H1 (cell line): ENCODE measurements around the gene GRIK1. TPM values are rescaled to one million over a fixed set of nuclear protein-coding genes. Genes with fewer than 3 reads are reported as not detected.

ENCODE experiments used
- CTCF ChIA-PET: fragments of 300-600 bp; sonication (Branson Sonifier 250); formaldehyde crosslinking; loops from one replicate; lab custom pipeline; 2021; ENCODE audit not compliant: partially characterized antibody; lab: Charles Lee
- POLR2A ChIA-PET: fragments of 300-600 bp; sonication (Branson Sonifier 250); formaldehyde crosslinking; loops from one replicate; lab custom pipeline; 2021; ENCODE audit warnings: inconsistent platforms; ENCODE audit not compliant: partially characterized antibody; lab: Charles Lee
- DNase-seq, 2 experiments: peaks; one replicate each; pipeline versions ENCODE4 v3.0.0 to v3.0.0-alpha.2; 2010 to 2022; ENCODE audit warnings: low spot score in 2 of 2, low read depth in 1 of 2, mixed read lengths in 1 of 2
- FAIRE-seq: peaks from 2 replicates; lab custom pipeline; 2011; peaks lifted over from hg19 to GRCh38; lab: Jason Lieb, UNC
- H2AFZ ChIP-seq: 2 replicates; pipeline ENCODE4 v1.8.1; 2012; ENCODE audit warnings: low read length, inconsistent platforms
- H2AK5ac ChIP-seq: 2 replicates; pipeline ENCODE4 v1.6.1; 2013; ENCODE audit warnings: low read depth, low read length
- H2BK120ac ChIP-seq: replicated peaks from 2 replicates; pipeline ENCODE3; 2013; ENCODE audit warnings: low read depth, low read length, inconsistent platforms
- H2BK12ac ChIP-seq: 2 replicates; pipeline ENCODE4 v1.6.1; 2013; ENCODE audit warnings: low read depth, low read length
- H2BK15ac ChIP-seq: 2 replicates; pipeline ENCODE4 v1.6.1; 2013; ENCODE audit warnings: low read length
- H2BK20ac ChIP-seq: 2 replicates; pipeline ENCODE4 v1.6.1; 2013; ENCODE audit warnings: low read length
- H2BK5ac ChIP-seq: 2 replicates; pipeline ENCODE4 v1.6.1; 2013; ENCODE audit warnings: low read depth, low read length
- H3K14ac ChIP-seq: 2 replicates; pipeline ENCODE4 v1.6.1; 2013; ENCODE audit warnings: inconsistent platforms; ENCODE audit not compliant: insufficient read length
- H3K18ac ChIP-seq: 2 replicates; pipeline ENCODE4 v1.6.1; 2013; ENCODE audit warnings: low read length; ENCODE audit errors: extremely low read depth
- H3K23ac ChIP-seq: 2 replicates; pipeline ENCODE4 v1.6.1; 2013; ENCODE audit warnings: inconsistent platforms; ENCODE audit not compliant: insufficient read length
- H3K23me2 ChIP-seq: 2 replicates; pipeline ENCODE4 v1.6.1; 2013; ENCODE audit warnings: low read depth, low read length
- H3K27ac ChIP-seq: 2 replicates; pipeline ENCODE4 v1.6.1; 2011; ENCODE audit warnings: low read depth, low read length, inconsistent platforms
- H3K27me3 ChIP-seq, 4 experiments: replicated peaks in 1 of 4; 1 replicate in 1 of 4; 2 replicates in 3 of 4; pipeline versions ENCODE4 v1.6.1 to v1.8.1; 2011 to 2013; ENCODE audit warnings: low read length in 3 of 4, mild to moderate bottlenecking in 3 of 4, inconsistent platforms in 2 of 4, mixed read lengths in 2 of 4, moderate library complexity in 1 of 4; ENCODE audit not compliant: control insufficient read depth in 3 of 4, insufficient read depth in 3 of 4; ENCODE audit errors: extremely low read depth in 1 of 4
- H3K36me3 ChIP-seq, 4 experiments: 2 replicates each; pipeline versions ENCODE4 v1.6.1 to v1.8.1; 2011 to 2013; ENCODE audit warnings: mild to moderate bottlenecking in 4 of 4, low read length in 3 of 4, moderate library complexity in 2 of 4, control low read depth in 1 of 4, inconsistent platforms in 1 of 4; ENCODE audit not compliant: insufficient read depth in 4 of 4, control insufficient read depth in 2 of 4
- H3K4ac ChIP-seq: replicated peaks from 2 replicates; pipeline ENCODE3; 2013; ENCODE audit warnings: low read length, low read depth, mixed read lengths, inconsistent platforms; ENCODE audit not compliant: insufficient read length
- H3K4me1 ChIP-seq, 4 experiments: replicated peaks in 1 of 4; 1 replicate in 1 of 4; 2 replicates in 3 of 4; pipeline versions ENCODE4 v1.6.1 to v1.8.1; 2011 to 2013; ENCODE audit warnings: low read length in 3 of 4, inconsistent platforms in 2 of 4, mixed read lengths in 1 of 4; ENCODE audit not compliant: insufficient read depth in 4 of 4, control insufficient read depth in 3 of 4
- H3K4me2 ChIP-seq, 2 experiments: 2 replicates each; pipeline versions ENCODE4 v1.6.1 to v1.8.1; 2011 to 2013; ENCODE audit warnings: low read depth in 2 of 2, low read length in 2 of 2, control low read depth in 1 of 2, inconsistent platforms in 1 of 2, mild to moderate bottlenecking in 1 of 2; ENCODE audit not compliant: insufficient read depth in 1 of 2
- H3K4me3 ChIP-seq, 4 experiments: fragments of 200-600, 300-600 bp in 1 of 4; sonication (generic), shearing (Covaris generic), sonication (Bioruptor Twin) in 1 of 4; 2 replicates each; pipeline versions ENCODE4 v1.5.1 to v1.8.1; 2011 to 2016; ENCODE audit warnings: low read length in 4 of 4, low read depth in 3 of 4, control low read depth in 2 of 4, inconsistent platforms in 2 of 4, mild to moderate bottlenecking in 2 of 4, mixed read lengths in 1 of 4, moderate library complexity in 1 of 4; ENCODE audit not compliant: insufficient read depth in 2 of 4; ENCODE audit errors: extremely low read depth in 1 of 4
- H3K56ac ChIP-seq: replicated peaks from 2 replicates; pipeline ENCODE3; 2013; ENCODE audit warnings: low read depth, mild to moderate bottlenecking, mixed read lengths, low read length, inconsistent platforms; ENCODE audit not compliant: insufficient read length
- H3K79me1 ChIP-seq: 2 replicates; pipeline ENCODE4 v1.6.1; 2013; ENCODE audit warnings: low read depth, low read length, control low read depth
- H3K79me2 ChIP-seq, 2 experiments: 2 replicates each; pipeline versions ENCODE4 v1.6.1 to v1.8.1; 2012 to 2013; ENCODE audit warnings: low read length in 2 of 2, mild to moderate bottlenecking in 2 of 2, inconsistent platforms in 1 of 2; ENCODE audit not compliant: insufficient read depth in 2 of 2, control insufficient read depth in 1 of 2
- H3K9ac ChIP-seq, 4 experiments: replicated peaks in 1 of 4; 1 replicate in 1 of 4; 2 replicates in 3 of 4; pipeline versions ENCODE4 v1.6.1 to v1.8.1; 2011 to 2013; ENCODE audit warnings: low read depth in 3 of 4, low read length in 3 of 4, control low read depth in 2 of 4, mild to moderate bottlenecking in 2 of 4, moderate library complexity in 2 of 4, inconsistent platforms in 1 of 4; ENCODE audit errors: extremely low read depth in 1 of 4
- H3K9me3 ChIP-seq, 2 experiments: 2 replicates each; pipeline versions ENCODE4 v1.6.1 to v1.8.1; 2012 to 2013; ENCODE audit warnings: mild to moderate bottlenecking in 2 of 2, moderate library complexity in 2 of 2, control low read depth in 1 of 2, inconsistent platforms in 1 of 2, low read depth in 1 of 2, low read length in 1 of 2, mixed read lengths in 1 of 2; ENCODE audit not compliant: insufficient read depth in 2 of 2
- H4K20me1 ChIP-seq, 2 experiments: replicated peaks in 1 of 2; 2 replicates each; pipeline versions ENCODE3 to v1.8.1; 2011 to 2013; ENCODE audit warnings: inconsistent platforms in 2 of 2, low read length in 2 of 2, mild to moderate bottlenecking in 1 of 2; ENCODE audit not compliant: insufficient read depth in 2 of 2, control insufficient read depth in 1 of 2
- H4K5ac ChIP-seq: 2 replicates; pipeline ENCODE4 v1.6.1; 2013; ENCODE audit warnings: low read length, low read depth, mixed read lengths, inconsistent platforms; ENCODE audit not compliant: insufficient read length
- H4K8ac ChIP-seq: 2 replicates; pipeline ENCODE4 v1.8.0; 2013; ENCODE audit warnings: mild to moderate bottlenecking, moderate library complexity, low read length, inconsistent platforms; ENCODE audit not compliant: insufficient read depth; ENCODE audit errors: extremely low read depth
- H4K91ac ChIP-seq: replicated peaks from 2 replicates; pipeline ENCODE3; 2013; ENCODE audit warnings: low read length, mixed read lengths, inconsistent platforms; ENCODE audit not compliant: insufficient read length
- BRCA1 ChIP-seq: IDR thresholded peaks from 2 replicates; pipeline ENCODE4 v1.6.1; 2012; ENCODE audit warnings: low read depth, low read length, improper control_type of control experiment
- CHD1 ChIP-seq: IDR thresholded peaks from 2 replicates; pipeline ENCODE4 v1.6.1; 2012; ENCODE audit warnings: low read depth, low read length, improper control_type of control experiment
- GABPA ChIP-seq: IDR thresholded peaks from 2 replicates; pipeline ENCODE4 v1.6.1; 2011; ENCODE audit warnings: mild to moderate bottlenecking, low read length, moderate library complexity, borderline replicate concordance; ENCODE audit not compliant: insufficient read depth
- MAFK ChIP-seq: IDR thresholded peaks from 2 replicates; pipeline ENCODE4 v1.6.1; 2012; ENCODE audit warnings: low read depth, mild to moderate bottlenecking, improper control_type of control experiment, low read length
- NRF1 ChIP-seq: IDR thresholded peaks from 2 replicates; pipeline ENCODE4 v1.6.1; 2011; ENCODE audit warnings: mild to moderate bottlenecking, low read depth, low read length, improper control_type of control experiment
- RAD21 ChIP-seq, 2 experiments: IDR thresholded peaks in 1 of 2; conservative IDR thresholded peaks in 1 of 2; 2 replicates each; pipeline ENCODE4 v1.6.1; 2011; ENCODE audit warnings: low read depth in 2 of 2, low read length in 2 of 2, improper control_type of control experiment in 1 of 2, inconsistent platforms in 1 of 2, mild to moderate bottlenecking in 1 of 2, moderate library complexity in 1 of 2
- SAP30 ChIP-seq: fragments of 300-600 bp; sonication (generic); IDR thresholded peaks from 2 replicates; pipeline ENCODE4 v1.7.1; 2012; ENCODE audit warnings: low read length, moderate library complexity, mild to moderate bottlenecking, inconsistent platforms; ENCODE audit not compliant: insufficient read depth, insufficient replicate concordance
- SP2 ChIP-seq: IDR thresholded peaks from 2 replicates; pipeline ENCODE4 v1.6.1; 2012; ENCODE audit warnings: mild to moderate bottlenecking, low read length, inconsistent platforms
- SRF ChIP-seq: IDR thresholded peaks from 2 replicates; pipeline ENCODE4 v1.6.1; 2011; ENCODE audit warnings: mild to moderate bottlenecking, low read depth, low read length, moderate library complexity
- TCF12 ChIP-seq: IDR thresholded peaks from 2 replicates; pipeline ENCODE4 v1.6.1; 2011; ENCODE audit warnings: low read depth, mild to moderate bottlenecking, low read length
- TEAD4 ChIP-seq: IDR thresholded peaks from 2 replicates; pipeline ENCODE4 v1.6.1; 2012; ENCODE audit warnings: low read depth, low read length, inconsistent platforms, mixed read lengths
- WGBS, 2 experiments: shearing (Covaris generic) in 1 of 2; methylation state at CpG; one replicate each; pipeline versions ENCODE4 v1.1.6 to v1.1.7; 2013 to 2015; ENCODE audit warnings: low lambda C conversion rate in 2 of 2, mixed read lengths in 2 of 2, inconsistent platforms in 1 of 2, low coverage in 1 of 2, missing lambda C conversion rate in 1 of 2; ENCODE audit not compliant: insufficient replicate concordance in 2 of 2, insufficient coverage in 1 of 2, insufficient read length in 1 of 2; ENCODE audit errors: extremely low coverage in 1 of 2, missing lambda C conversion rate in 1 of 2; 5-methylcytosine and 5-hydroxymethylcytosine counted together
- polyA plus RNA-seq, 7 experiments: library from polyadenylated mRNA; depleted of rRNA in 3 of 7; stranded (reverse) in 5 of 7; unstranded in 2 of 7; fragments of >200 nt in 5 of 7; fragments of 200-250 nt in 2 of 7; gene quantifications; 1 replicate in 5 of 7; 2 replicates in 1 of 7; 4 replicates in 1 of 7; pipeline versions ENCODE4 v1.2.1 to v1.2.3, GENCODE V29; 2011 to 2013; ENCODE audit warnings: missing spikeins in 2 of 7, mixed read lengths in 2 of 7
- total RNA-seq: library from RNA; stranded (reverse); fragmentation: NEBNext Ultra II Directional; extraction: Animal tissue kit (Norgen Biotek cat#: 25700); gene quantifications from 2 replicates; pipeline ENCODE4 v1.2.1, GENCODE V29; 2021
- TF ChIP-seq, protein P1 (sequence below): IDR thresholded peaks from 2 replicates; pipeline ENCODE4 v1.6.1; 2011; ENCODE audit warnings: low read depth, mild to moderate bottlenecking, low read length; ENCODE audit not compliant: insufficient read depth
- TF ChIP-seq, protein P2 (sequence below): IDR thresholded peaks from 2 replicates; pipeline ENCODE4 v1.6.1; 2012; ENCODE audit warnings: inconsistent platforms

Gene GRIK1
- total and polyA plus RNA-seq, 2 of the 8 experiments (the other 6 are each of a cell fraction or from before 2014, with no cell fraction given): 0.11 to 0.32 TPM

DNA sequence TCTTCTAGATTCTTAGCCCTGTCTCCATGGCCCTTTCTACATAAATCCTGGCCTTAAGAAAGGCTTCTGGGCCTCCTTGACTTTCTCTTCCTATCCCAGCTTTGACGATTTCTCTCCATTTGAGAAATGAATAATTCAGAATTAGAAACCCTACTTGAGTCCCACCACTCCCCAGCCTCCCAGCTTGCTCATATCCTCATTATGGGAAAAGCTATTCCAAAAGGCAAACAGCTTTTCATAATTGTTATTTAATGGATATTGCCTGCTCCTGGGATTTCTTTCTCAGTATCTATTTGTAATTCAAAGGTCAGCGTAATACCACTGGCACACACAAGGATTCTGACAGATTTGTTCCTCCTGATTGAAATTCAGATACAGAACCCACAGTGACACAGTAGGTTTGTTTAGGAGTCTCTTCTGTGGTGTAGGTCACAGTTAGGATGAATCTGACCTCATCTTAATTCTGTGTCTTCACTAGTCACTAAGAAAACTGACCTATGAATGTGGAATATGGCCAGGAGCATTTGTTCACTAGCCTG, 121.3 kb downstream of the GRIK1 start:
- Histone ChIP-seq H4K8ac (no peak overlapping the region), H3K36me3 (no peaks in the 10 kb centered on the region), H2BK12ac (no peak overlapping the region), H4K5ac (no peak overlapping the region), H3K79me1 (no peaks in the 10 kb centered on the region), H3K4me2 (no peak overlapping the region), H2BK120ac (no peak overlapping the region), H3K18ac (no peak overlapping the region), H3K14ac (no peak overlapping the region), H3K27me3 (no peaks in the 10 kb centered on the region), H2BK15ac (no peak overlapping the region), H3K4me1 (no peaks in the 10 kb centered on the region), H4K20me1 (no peaks in the 10 kb centered on the region), H3K4ac (no peak overlapping the region), H4K91ac (no peak overlapping the region), H3K27ac (no peak overlapping the region), H2AFZ (no peak overlapping the region), H3K79me2 (no peaks in the 10 kb centered on the region), H2BK20ac (no peak overlapping the region), H2BK5ac (no peak overlapping the region), H3K23ac (no peak overlapping the region), H2AK5ac (no peak overlapping the region), H3K56ac (no peak overlapping the region), H3K23me2 (no peaks in the 10 kb centered on the region), H3K9me3 (no peaks in the 10 kb centered on the region), H3K4me3 (no peak overlapping the region), H3K9ac (no peak overlapping the region)
- ChIA-PET CTCF (interaction anchor here (0.8 to 1.5 kb wide), 2 partner anchors 11 to 318 kb away, joined by 4 read pairs; no protein-coding TSS in a partner anchor), POLR2A (no interaction called here)
- DNase-seq (no peak), FAIRE-seq (no peak)
- WGBS, 2 experiments: 71% methylated on average over 2 of the region's 2 CpGs; no CpG with 5 or more reads in 1 of the 2 experiments
- TF ChIP-seq BRCA1 (no peak), GABPA (no peak), SP2 (no peak), TCF12 (no peak), TEAD4 (no peak), CHD1 (no peak), NRF1 (no peak), SAP30 (no peak), SRF (no peak), RAD21 (IDR thresholded peaks at IDR 0.05 in 1 of 2, conservative IDR thresholded peaks at IDR 0.05 in 1 of 2; ENCODE audit: low read depth in 2 of 2, low read length in 2 of 2) (no peak), MAFK (no peak)
- TF ChIP-seq, protein P1, sequence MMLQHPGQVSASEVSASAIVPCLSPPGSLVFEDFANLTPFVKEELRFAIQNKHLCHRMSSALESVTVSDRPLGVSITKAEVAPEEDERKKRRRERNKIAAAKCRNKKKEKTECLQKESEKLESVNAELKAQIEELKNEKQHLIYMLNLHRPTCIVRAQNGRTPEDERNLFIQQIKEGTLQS: no peak
- TF ChIP-seq, protein P2, sequence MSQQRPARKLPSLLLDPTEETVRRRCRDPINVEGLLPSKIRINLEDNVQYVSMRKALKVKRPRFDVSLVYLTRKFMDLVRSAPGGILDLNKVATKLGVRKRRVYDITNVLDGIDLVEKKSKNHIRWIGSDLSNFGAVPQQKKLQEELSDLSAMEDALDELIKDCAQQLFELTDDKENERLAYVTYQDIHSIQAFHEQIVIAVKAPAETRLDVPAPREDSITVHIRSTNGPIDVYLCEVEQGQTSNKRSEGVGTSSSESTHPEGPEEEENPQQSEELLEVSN: no peak
